Activated CD8-positive, alpha-beta memory T cell treated with anti-CD3 and anti-CD28 coated beads, Interleukin-2, amount 50 U/mL, for 1 hour (primary cell): ENCODE measurements around the gene ITGB6.

ENCODE experiments used
- DNase-seq: peaks from one replicate; pipeline ENCODE4 v3.0.0-alpha.2; 2020; ENCODE audit errors: extremely low read depth

ITGB6 gene

GRCh38 chr2:160051371-160051800, 148.7 kb downstream of the ITGB6 start:
- no peak for DNase-seq

GRCh38 chr2:160050147-160050546, 149.9 kb downstream of the ITGB6 start:
- no peak for DNase-seq
